Activated B cell treated with CpG ODN at 0.5 μM for 24 hours (primary cell): Measurements from ENCODE around the gene ETNK2. TPM values are rescaled to one million over a fixed set of nuclear protein-coding genes. Genes with fewer than 3 reads are reported as not detected.

ENCODE experiments used
- ATAC-seq: fragments of 200-7000 bp; cut with Tn5 transposase; one replicate; pipeline ENCODE4 v1.10.0; 2021; ENCODE audit warnings: low read depth, mild to moderate bottlenecking, moderate library complexity
- CTCF ChIA-PET: fragments of 350-600 bp; sonication (Branson Sonifier 250); formaldehyde crosslinking; loops from one replicate; lab custom pipeline; 2021; ENCODE audit warnings: antibody characterized with exemption; lab: Charles Lee
- POLR2A ChIA-PET: fragments of 350-600 bp; sonication (Branson Sonifier 250); formaldehyde crosslinking; loops from one replicate; lab custom pipeline; 2021; ENCODE audit warnings: antibody characterized with exemption; lab: Charles Lee
- DNase-seq: peaks from one replicate; pipeline ENCODE4 v3.0.0; 2022
- H3K27ac Mint-ChIP-seq: one replicate; pipeline ENCODE4 v1.8.0; 2020; ENCODE audit warnings: mixed read lengths
- H3K27me3 Mint-ChIP-seq: one replicate; pipeline ENCODE4 v1.8.0; 2021; ENCODE audit warnings: mixed read lengths
- H3K36me3 Mint-ChIP-seq: one replicate; pipeline ENCODE4 v1.8.0; 2021; ENCODE audit warnings: low read depth, mixed read lengths
- H3K4me1 Mint-ChIP-seq: one replicate; pipeline ENCODE4 v1.8.0; 2021; ENCODE audit warnings: mixed read lengths
- H3K4me3 Mint-ChIP-seq: one replicate; pipeline ENCODE4 v1.8.0; 2020; ENCODE audit warnings: mild to moderate bottlenecking, mixed read lengths
- H3K9me3 Mint-ChIP-seq: one replicate; pipeline ENCODE4 v1.8.0; 2020; ENCODE audit warnings: mixed read lengths
- CTCF ChIP-seq: fragments of 200-600 bp; IDR thresholded peaks from one replicate; pipeline ENCODE4 v1.8.0; 2022; ENCODE audit warnings: antibody characterized with exemption, mild to moderate bottlenecking
- intact Hi-C: fragments of 100-400 bp; cut with micrococcal nuclease; formaldehyde crosslinking; loops from one replicate; pipeline ENCODE4 v1.15.1; 2024
- total RNA-seq: library from RNA; stranded (reverse); gene quantifications from 2 replicates; pipeline ENCODE4 v1.2.3, GENCODE V29; 2022

ETNK2 gene
- total RNA-seq, 1 donor from 2014 or later, result 0.16 TPM

- ChIA-PET POLR2A (no interaction called here), CTCF (interaction anchor here (1.2 kb wide), 1 partner anchor 696 kb away, joined by 3 read pairs; no protein-coding TSS in a partner anchor)
- no peaks in the 10 kb centered on the region for H3K9me3 Mint-ChIP-seq
- peaks cover 2% of the 10 kb centered on the region for H3K27me3 Mint-ChIP-seq
- H3K4me3 Mint-ChIP-seq, result no peak overlapping the region
- intact Hi-C loops, result no loop called here
- peaks cover 3% of the 10 kb centered on the region for H3K4me1 Mint-ChIP-seq
- TF ChIP-seq CTCF, result no peak
- no peak overlapping the region for H3K27ac Mint-ChIP-seq
- H3K36me3 Mint-ChIP-seq, result no peaks in the 10 kb centered on the region
- no peak for DNase-seq
- no peak for ATAC-seq
Observed at GRCh38 chr1:204110894-204111633, 40.8 kb downstream of the ETNK2 start.

- TF ChIP-seq CTCF, result no peak
- CTCF ChIA-PET, result no interaction called here
Observed at GRCh38 chr1:204108312-204109141, 43.3 kb downstream of the ETNK2 start.

GRCh38 chr1:204107892-204108291 is 44.0 kb downstream of the ETNK2 start:
- ATAC-seq (no peak), DNase-seq (no peak)
- Mint-ChIP-seq H3K4me3 (no peak overlapping the region), H3K9me3 (no peaks in the 10 kb centered on the region), H3K36me3 (no peaks in the 10 kb centered on the region), H3K4me1 (peaks cover 22% of the 10 kb centered on the region), H3K27ac (no peak overlapping the region), H3K27me3 (peaks cover 2% of the 10 kb centered on the region)
- ChIA-PET CTCF (no interaction called here), POLR2A (no interaction called here)
- intact Hi-C loops, result no loop called here
- no peak for TF ChIP-seq CTCF

More at GRCh38 chr1:204108312-204109141, 43.3 kb downstream of the ETNK2 start:
- ATAC-seq (no peak), DNase-seq (no peak)
- Mint-ChIP-seq H3K36me3 (no peaks in the 10 kb centered on the region), H3K27me3 (peaks cover 2% of the 10 kb centered on the region), H3K4me3 (no peak overlapping the region), H3K9me3 (no peaks in the 10 kb centered on the region), H3K27ac (no peak overlapping the region), H3K4me1 (peaks cover 16% of the 10 kb centered on the region)
- intact Hi-C loops, result no loop called here
- POLR2A ChIA-PET, result interaction anchor here (0.8 kb wide), 1 partner anchor 233 kb away, joined by 3 read pairs; no protein-coding TSS in a partner anchor

DNA sequence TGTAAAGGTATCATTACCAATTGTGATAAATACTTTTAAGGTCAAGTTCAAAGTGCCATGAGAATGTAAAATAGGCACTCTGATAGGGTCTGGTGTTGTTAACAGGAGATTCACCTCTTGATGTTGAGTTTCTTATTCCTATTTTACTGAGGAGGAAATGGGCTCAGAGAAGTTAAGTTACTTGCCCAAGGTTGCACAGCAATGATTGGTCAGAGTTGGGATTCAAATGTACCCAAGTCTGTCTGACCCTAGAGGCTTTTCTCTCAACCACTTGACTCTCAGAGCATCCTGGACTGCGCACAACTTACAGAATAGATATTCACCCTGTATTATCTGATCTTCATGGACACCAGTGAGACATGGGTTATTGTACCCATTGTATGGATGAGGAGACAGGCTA is 45.0 kb downstream of the ETNK2 start:
- no peak for ATAC-seq
- intact Hi-C loops, result no loop called here
- H3K27ac Mint-ChIP-seq, result no peak overlapping the region
- H3K9me3 Mint-ChIP-seq, result no peaks in the 10 kb centered on the region
- ChIA-PET CTCF (no interaction called here), POLR2A (no interaction called here)
- no peak for DNase-seq
- no peak for TF ChIP-seq CTCF
- H3K4me3 Mint-ChIP-seq, result no peak overlapping the region
- H3K27me3 Mint-ChIP-seq, result peaks cover 2% of the 10 kb centered on the region
- peaks cover 31% of the 10 kb centered on the region for H3K4me1 Mint-ChIP-seq
- H3K36me3 Mint-ChIP-seq, result no peaks in the 10 kb centered on the region

GRCh38 chr1:204105131-204105515 is 46.7 kb downstream of the ETNK2 start:
- intact Hi-C loops, result no loop called here
- ATAC-seq (no peak), DNase-seq (no peak)
- no peak for TF ChIP-seq CTCF
- peaks cover 5% of the 10 kb centered on the region for H3K27me3 Mint-ChIP-seq
- H3K36me3 Mint-ChIP-seq, result no peaks in the 10 kb centered on the region
- no peaks in the 10 kb centered on the region for H3K9me3 Mint-ChIP-seq
- H3K4me3 Mint-ChIP-seq, result no peak overlapping the region
- ChIA-PET CTCF (no interaction called here), POLR2A (no interaction called here)
- H3K4me1 Mint-ChIP-seq, result peaks cover 31% of the 10 kb centered on the region
- H3K27ac Mint-ChIP-seq, result no peak overlapping the region
